Stimulated activated effector memory CD8-positive, alpha-beta T cell treated with anti-CD3 and anti-CD28 coated beads, Interleukin-12 subunit alpha, Interleukin-12 subunit beta, amount 100 ng/mL, for 72 hours (primary cell): ENCODE data around the gene FN1.
A peak's percentile ranks its signal among the peaks of the same experiment; 100 is the strongest.

Experiments
- ATAC-seq: fragments of 150-1000 bp; cut with Tn5 transposase; 2 replicates; pipeline ENCODE4 v1.10.0; 2021
- DNase-seq, 2 donors: peaks; one replicate each; pipeline ENCODE4 v3.0.0; 2021 to 2022; ENCODE audit warnings: low spot score in 2 of 2
- H3K27ac Mint-ChIP-seq: one replicate; pipeline ENCODE4 v1.8.0; 2022; ENCODE audit warnings: mild to moderate bottlenecking, mixed read lengths
- H3K36me3 Mint-ChIP-seq: one replicate; pipeline ENCODE4 v1.8.0; 2022; ENCODE audit warnings: mild to moderate bottlenecking, mixed read lengths
- H3K4me1 Mint-ChIP-seq: one replicate; pipeline ENCODE4 v1.8.0; 2022; ENCODE audit warnings: mixed read lengths
- H3K4me3 Mint-ChIP-seq: one replicate; pipeline ENCODE4 v1.8.0; 2022; ENCODE audit warnings: mild to moderate bottlenecking, mixed read lengths
- H3K9me3 Mint-ChIP-seq: one replicate; pipeline ENCODE4 v1.8.0; 2022; ENCODE audit warnings: mixed read lengths

The FN1 gene

DNA sequence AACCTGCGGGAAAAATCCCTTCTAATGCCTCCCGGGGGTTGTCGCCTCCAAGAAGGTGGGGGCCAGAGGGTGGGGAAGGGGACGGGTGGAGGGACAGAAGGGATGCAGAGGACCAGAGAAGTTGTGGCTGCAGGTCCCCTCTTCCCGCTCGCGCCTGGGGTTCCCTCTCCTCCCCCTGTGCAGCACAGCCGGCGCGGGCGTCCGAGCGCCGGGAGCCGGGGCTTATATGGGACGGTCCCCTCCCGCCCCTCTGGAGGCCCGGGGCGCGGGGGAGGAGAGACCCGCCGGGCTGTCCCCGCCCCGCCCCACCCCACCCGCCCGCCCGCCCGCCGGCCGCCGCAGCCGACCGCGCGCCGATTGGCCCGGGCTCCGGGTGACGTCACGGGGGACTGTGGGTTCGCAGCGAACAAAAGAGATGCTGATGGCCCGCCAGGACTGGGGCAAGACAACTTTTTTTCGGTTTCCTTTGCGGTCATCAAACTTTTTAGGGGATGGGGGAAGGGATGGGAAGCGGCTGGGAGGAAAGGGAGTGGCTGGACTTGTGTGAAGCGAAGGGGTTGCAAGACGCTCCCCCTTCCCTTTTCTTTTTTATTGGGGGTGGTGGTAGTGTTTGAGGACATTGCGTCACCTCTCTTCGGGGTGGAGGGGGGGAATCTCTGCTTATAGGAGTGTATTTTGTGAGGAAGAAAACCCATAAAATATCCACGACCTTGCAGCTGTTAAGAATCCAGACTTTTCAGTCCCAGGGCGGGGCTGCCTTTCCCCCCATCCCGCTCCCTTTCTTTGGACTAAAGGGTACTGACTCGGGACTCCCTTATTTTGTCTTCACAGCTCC lies at the start of gene FN1:
FN1 (minus strand) TSS at position 199 of the 835 bp plus-strand sequence. CDS start 266 bp downstream, outside the sequence.
- Mint-ChIP-seq H3K27ac (no peak within 1 kb of the TSS), H3K9me3 (no peaks in the 10 kb centered on the region), H3K36me3 (no peaks in the 10 kb centered on the region), H3K4me1 (peaks cover 20% of the 10 kb centered on the region), H3K4me3 (peak within 1 kb of the TSS; percentile 70)
- ATAC-seq (peak; percentile 76), DNase-seq (peak; percentile 49 to 69)

DNA sequence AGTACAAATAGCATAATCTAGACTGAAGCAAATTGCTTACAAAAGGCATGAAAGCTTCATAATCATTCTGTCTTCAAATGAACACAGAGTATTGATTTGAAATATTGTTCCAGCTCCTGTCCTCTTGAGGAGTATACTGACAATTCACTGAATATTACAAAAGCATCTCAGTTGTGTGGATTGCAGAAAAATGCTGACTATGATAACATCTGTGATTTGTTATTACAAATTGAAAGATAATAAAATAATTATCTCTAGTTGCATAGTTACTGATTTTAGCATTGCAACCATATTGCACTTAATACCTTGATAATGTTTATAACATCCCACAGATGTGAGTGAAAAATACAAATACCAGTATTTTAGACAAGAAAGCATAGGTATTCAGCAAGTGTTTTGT lies 49.2 kb upstream of the FN1 start:
- Mint-ChIP-seq H3K9me3 (no peaks in the 10 kb centered on the region), H3K4me1 (no peaks in the 10 kb centered on the region), H3K4me3 (no peak overlapping the region), H3K27ac (no peak overlapping the region), H3K36me3 (no peaks in the 10 kb centered on the region)
- no peak for DNase-seq
- no peak for ATAC-seq

- Mint-ChIP-seq H3K27ac (no peak overlapping the region), H3K9me3 (no peaks in the 10 kb centered on the region), H3K36me3 (no peaks in the 10 kb centered on the region), H3K4me3 (no peak overlapping the region), H3K4me1 (no peaks in the 10 kb centered on the region)
- ATAC-seq (no peak), DNase-seq (no peak)
Measured at GRCh38 chr2:215484570-215484969, 48.7 kb upstream of the FN1 start.

GRCh38 chr2:215483431-215483830 lies 47.6 kb upstream of the FN1 start:
- no peak overlapping the region for H3K4me3 Mint-ChIP-seq
- no peak for ATAC-seq
- H3K9me3 Mint-ChIP-seq = no peaks in the 10 kb centered on the region
- no peaks in the 10 kb centered on the region for H3K36me3 Mint-ChIP-seq
- no peak overlapping the region for H3K27ac Mint-ChIP-seq
- no peak for DNase-seq
- H3K4me1 Mint-ChIP-seq = no peaks in the 10 kb centered on the region

GRCh38 chr2:215479536-215480240 lies 43.8 kb upstream of the FN1 start:
- no peaks in the 10 kb centered on the region for H3K9me3 Mint-ChIP-seq
- H3K36me3 Mint-ChIP-seq = no peaks in the 10 kb centered on the region
- no peaks in the 10 kb centered on the region for H3K4me1 Mint-ChIP-seq
- DNase-seq (no peak), ATAC-seq (no peak)
- H3K27ac Mint-ChIP-seq = no peak overlapping the region
- H3K4me3 Mint-ChIP-seq = no peak overlapping the region

DNA sequence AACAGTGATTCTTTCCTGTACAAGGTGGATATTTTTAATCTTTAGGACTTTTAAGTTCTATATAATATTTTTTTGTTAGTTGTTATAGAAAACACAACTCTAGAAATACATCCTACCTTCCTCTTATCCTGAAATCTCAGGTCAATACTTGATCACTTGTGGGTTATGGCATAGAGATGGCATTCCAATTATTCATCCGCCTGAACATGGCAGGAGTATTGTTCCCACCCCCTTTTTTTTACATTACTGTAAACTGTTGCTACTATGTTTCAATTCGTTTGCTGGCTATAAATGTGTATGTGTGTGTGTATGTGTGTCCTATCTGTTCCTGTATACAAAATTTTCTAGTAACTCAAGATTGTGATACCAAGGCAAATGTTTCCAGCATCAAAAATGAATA lies 43.3 kb upstream of the FN1 start:
- Mint-ChIP-seq H3K9me3 (no peaks in the 10 kb centered on the region), H3K4me1 (no peaks in the 10 kb centered on the region), H3K4me3 (no peak overlapping the region), H3K27ac (no peak overlapping the region), H3K36me3 (no peaks in the 10 kb centered on the region)
- ATAC-seq = no peak
- DNase-seq = no peak

DNA sequence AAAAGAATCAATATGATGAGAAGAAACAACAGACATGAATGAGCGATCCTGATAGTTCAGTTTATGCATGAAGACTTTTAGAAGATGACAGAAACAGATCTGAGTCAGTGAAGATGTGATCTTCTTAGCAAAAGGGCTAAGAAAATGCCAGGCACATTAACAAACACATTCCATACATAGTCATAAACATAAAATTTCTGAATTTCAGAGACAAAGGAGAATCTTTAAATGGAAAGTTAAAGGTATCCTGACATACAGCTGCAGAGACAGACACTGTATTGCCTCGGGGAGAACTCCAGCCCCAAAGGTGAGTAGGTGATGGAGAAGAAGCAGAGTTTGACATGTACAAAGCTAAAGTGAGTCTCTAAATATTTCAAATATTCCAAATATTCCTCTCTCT lies 40.6 kb upstream of the FN1 start:
- no peaks in the 10 kb centered on the region for H3K36me3 Mint-ChIP-seq
- no peak for ATAC-seq
- H3K4me3 Mint-ChIP-seq = no peak overlapping the region
- H3K9me3 Mint-ChIP-seq = no peaks in the 10 kb centered on the region
- no peak for DNase-seq
- H3K27ac Mint-ChIP-seq = no peak overlapping the region
- no peaks in the 10 kb centered on the region for H3K4me1 Mint-ChIP-seq

- H3K4me3 Mint-ChIP-seq = no peak overlapping the region
- H3K27ac Mint-ChIP-seq = no peak overlapping the region
- no peak for DNase-seq
- ATAC-seq = no peak
- no peaks in the 10 kb centered on the region for H3K36me3 Mint-ChIP-seq
- no peaks in the 10 kb centered on the region for H3K4me1 Mint-ChIP-seq
- no peaks in the 10 kb centered on the region for H3K9me3 Mint-ChIP-seq
Measured at GRCh38 chr2:215466097-215466909, 30.4 kb upstream of the FN1 start.

DNA sequence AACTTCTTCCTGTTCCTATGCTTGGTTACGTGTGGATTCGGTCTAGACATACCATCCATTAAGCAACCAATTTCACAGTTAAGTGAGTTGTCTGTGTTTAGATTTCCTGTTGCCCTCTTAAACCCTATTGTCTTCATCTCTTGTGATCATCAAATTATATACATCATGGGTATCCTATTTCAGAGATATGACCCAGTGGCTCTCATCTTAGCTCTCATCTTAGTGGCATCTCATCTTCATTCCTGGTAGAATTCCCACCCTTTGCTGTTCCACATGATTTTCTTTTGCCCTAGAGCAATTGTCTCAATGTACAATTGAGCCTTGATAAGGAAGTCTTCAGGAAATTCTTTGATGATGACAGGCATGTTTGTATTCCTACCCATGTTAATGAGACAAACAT lies 29.4 kb upstream of the FN1 start:
- Mint-ChIP-seq H3K27ac (no peak overlapping the region), H3K9me3 (no peaks in the 10 kb centered on the region), H3K4me1 (no peaks in the 10 kb centered on the region), H3K36me3 (no peaks in the 10 kb centered on the region), H3K4me3 (no peak overlapping the region)
- no peak for ATAC-seq
- DNase-seq = no peak

DNA sequence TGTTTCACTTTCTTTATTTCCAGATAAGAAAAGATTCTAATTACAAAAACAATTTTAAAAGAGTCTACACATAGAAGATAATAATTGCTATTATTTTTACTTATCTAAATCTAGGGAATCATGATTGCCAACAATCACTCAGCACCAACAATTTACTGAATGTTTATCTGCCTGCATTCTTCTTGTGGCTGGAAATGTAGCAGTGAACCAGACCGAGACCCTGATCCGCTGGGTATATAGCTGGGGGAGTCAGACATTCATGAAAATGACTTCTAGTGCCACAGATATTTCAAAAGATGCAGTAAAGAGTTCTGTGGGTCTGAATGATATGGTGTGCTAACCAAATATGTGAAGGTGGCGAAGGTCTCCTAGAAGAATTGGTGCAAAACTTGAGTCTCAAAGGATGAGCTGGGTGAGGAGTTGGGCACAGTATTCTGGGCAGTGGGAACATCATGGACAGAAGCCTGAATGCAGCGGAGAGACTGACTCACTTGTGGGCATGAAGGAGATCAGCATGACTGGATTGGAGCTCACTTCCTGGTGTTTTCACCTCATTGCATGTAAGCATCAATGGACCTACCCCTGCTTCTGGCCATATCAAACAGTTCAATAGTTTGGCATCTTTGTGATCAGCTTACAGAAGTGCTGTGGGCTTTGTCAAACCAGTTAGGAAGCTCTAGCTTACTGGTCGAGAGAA lies 26.1 kb upstream of the FN1 start:
- no peaks in the 10 kb centered on the region for H3K4me1 Mint-ChIP-seq
- DNase-seq (no peak), ATAC-seq (no peak)
- no peaks in the 10 kb centered on the region for H3K9me3 Mint-ChIP-seq
- no peaks in the 10 kb centered on the region for H3K36me3 Mint-ChIP-seq
- no peak overlapping the region for H3K4me3 Mint-ChIP-seq
- no peak overlapping the region for H3K27ac Mint-ChIP-seq

GRCh38 chr2:215460682-215461382 lies 25.0 kb upstream of the FN1 start:
- no peak for DNase-seq
- Mint-ChIP-seq H3K27ac (no peak overlapping the region), H3K36me3 (no peaks in the 10 kb centered on the region), H3K9me3 (no peaks in the 10 kb centered on the region), H3K4me3 (no peak overlapping the region), H3K4me1 (no peaks in the 10 kb centered on the region)
- no peak for ATAC-seq

- Mint-ChIP-seq H3K4me3 (no peak overlapping the region), H3K9me3 (no peaks in the 10 kb centered on the region), H3K27ac (no peak overlapping the region), H3K36me3 (no peaks in the 10 kb centered on the region), H3K4me1 (no peaks in the 10 kb centered on the region)
- no peak for ATAC-seq
- no peak for DNase-seq
Measured at GRCh38 chr2:215455958-215456357, 20.1 kb upstream of the FN1 start.

DNA sequence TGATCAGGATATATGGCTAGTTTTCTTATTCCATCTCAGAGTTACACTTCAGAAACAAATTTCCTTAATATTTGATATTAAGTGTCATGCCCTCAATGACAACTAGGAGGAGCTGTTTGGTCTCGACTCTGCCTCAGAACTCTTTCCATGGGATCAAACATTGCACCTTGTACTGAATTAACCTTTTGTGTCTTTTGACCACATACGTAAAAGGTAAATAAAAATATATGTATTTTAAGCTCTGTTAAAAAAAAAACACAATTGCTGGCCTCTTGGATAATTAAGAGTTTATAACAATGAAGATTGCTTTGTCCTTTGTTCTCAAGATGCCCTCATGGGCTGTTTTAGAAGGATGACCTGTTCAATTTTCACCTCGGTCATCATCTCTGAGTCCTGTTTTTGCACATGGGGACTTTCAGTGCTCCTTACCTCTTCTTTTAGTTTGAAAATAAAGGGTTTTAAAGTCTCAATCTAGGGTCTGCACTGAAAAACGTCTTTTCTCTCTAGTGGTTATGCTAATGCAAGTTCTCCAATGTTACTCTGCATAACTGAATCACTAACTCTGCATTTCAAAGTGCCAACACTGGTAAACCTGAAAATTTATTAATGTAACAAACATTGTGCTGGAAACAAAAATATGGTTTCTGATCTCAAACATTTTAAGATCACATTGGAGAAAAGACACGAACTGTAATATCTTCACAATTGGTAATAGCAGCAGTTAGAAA lies 18.8 kb upstream of the FN1 start:
- Mint-ChIP-seq H3K4me1 (no peaks in the 10 kb centered on the region), H3K9me3 (no peaks in the 10 kb centered on the region), H3K4me3 (no peak overlapping the region), H3K27ac (no peak overlapping the region), H3K36me3 (no peaks in the 10 kb centered on the region)
- ATAC-seq (no peak), DNase-seq (no peak)

- no peak overlapping the region for H3K27ac Mint-ChIP-seq
- DNase-seq = no peak
- H3K4me1 Mint-ChIP-seq = no peaks in the 10 kb centered on the region
- no peaks in the 10 kb centered on the region for H3K9me3 Mint-ChIP-seq
- ATAC-seq = no peak
- no peaks in the 10 kb centered on the region for H3K36me3 Mint-ChIP-seq
- H3K4me3 Mint-ChIP-seq = no peak overlapping the region
Measured at GRCh38 chr2:215452725-215453124, 16.9 kb upstream of the FN1 start.
